ENCODE results near the gene MSI2. TPM values are rescaled to one million over a fixed set of nuclear protein-coding genes. Genes with fewer than 3 reads are reported as not detected.
A peak's percentile ranks its signal among the peaks of the same experiment; 100 is the strongest.

Gene MSI2
- total and polyA plus RNA-seq, 2 donors: 25.3 to 52.5 TPM

DNA sequence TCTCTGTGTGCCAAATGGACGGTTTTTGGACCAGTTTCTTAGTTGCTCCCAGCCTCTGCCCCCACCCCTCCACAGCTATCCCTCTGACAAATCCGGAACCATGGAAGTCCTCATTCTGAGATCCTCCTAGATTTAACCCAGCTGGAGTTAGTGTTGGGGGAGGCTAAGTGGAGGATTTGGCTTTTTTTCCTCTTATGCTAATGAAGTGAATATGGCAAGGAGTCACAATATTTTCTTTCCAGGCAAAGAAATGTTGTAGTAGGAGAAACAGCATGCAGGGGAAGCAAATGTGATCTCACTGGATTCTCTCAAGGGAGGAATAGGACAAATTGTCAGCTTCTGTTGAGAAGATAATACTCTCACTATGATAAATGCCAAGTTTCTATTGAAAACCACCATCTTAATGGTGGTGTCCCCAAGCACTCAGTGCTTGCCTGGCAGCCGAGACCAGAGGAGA is 159.5 kb downstream of the MSI2 start:
- Histone ChIP-seq H3K27ac (ENCODE audit: low read depth in 1 of 2, low read length in 1 of 2) (no peak overlapping the region), H3K4me1 (ENCODE audit: control insufficient read depth in 2 of 2, insufficient read depth in 2 of 2, low read length in 2 of 2) (peaks cover 0 to 15% of the 10 kb centered on the region in 2 donors), H3K27me3 (ENCODE audit: control insufficient read depth in 2 of 2, insufficient read depth in 1 of 2, low read length in 1 of 2) (no peaks in the 10 kb centered on the region), H3K4me3 (ENCODE audit: low read length in 2 of 2) (no peak overlapping the region), H3K9me3 (ENCODE audit: control insufficient read depth in 2 of 2, insufficient read depth in 1 of 2, low read length in 1 of 2) (peaks cover 0 to 4% of the 10 kb centered on the region in 2 donors), H3K36me3 (ENCODE audit: control insufficient read depth in 2 of 2, insufficient read depth in 2 of 2, low read length in 1 of 2) (peaks cover 4 to 30% of the 10 kb centered on the region in 2 donors)
- 93% methylated on average over 3 of the region's 3 CpGs for WGBS
- DNase-seq (ENCODE audit: low read depth in 6 of 9, low spot score in 9 of 9): no peak

DNA sequence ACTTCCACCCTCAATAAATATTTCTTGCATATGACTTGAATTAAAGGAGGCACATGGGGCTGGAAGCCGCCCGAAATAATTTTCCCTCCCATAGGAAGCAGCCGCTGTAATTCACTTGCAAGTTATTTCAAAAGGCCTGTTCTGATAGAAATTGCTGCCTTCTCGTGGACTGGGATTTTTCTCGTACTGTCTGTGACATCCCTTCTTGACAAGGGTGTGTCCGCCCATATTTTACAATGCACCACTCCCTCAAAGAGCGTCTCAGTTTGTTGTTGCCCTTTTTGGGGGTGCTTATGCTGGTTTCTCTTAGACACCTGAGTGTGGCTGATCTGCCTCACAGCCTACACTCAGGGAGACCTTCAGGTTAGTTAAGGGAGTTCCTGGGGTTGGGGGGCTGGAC is 160.0 kb downstream of the MSI2 start:
- Histone ChIP-seq H3K4me3 (ENCODE audit: low read length in 2 of 2) (no peak overlapping the region), H3K9me3 (ENCODE audit: control insufficient read depth in 2 of 2, insufficient read depth in 1 of 2, low read length in 1 of 2) (peaks cover 0 to 4% of the 10 kb centered on the region in 2 donors), H3K27ac (ENCODE audit: low read depth in 1 of 2, low read length in 1 of 2) (no peak overlapping the region), H3K4me1 (ENCODE audit: control insufficient read depth in 2 of 2, insufficient read depth in 2 of 2, low read length in 2 of 2) (peaks cover 2 to 20% of the 10 kb centered on the region in 2 donors), H3K36me3 (ENCODE audit: control insufficient read depth in 2 of 2, insufficient read depth in 2 of 2, low read length in 1 of 2) (peaks cover 4 to 31% of the 10 kb centered on the region in 2 donors), H3K27me3 (ENCODE audit: control insufficient read depth in 2 of 2, insufficient read depth in 1 of 2, low read length in 1 of 2) (no peaks in the 10 kb centered on the region)
- 96% methylated on average over 7 of the region's 7 CpGs for WGBS
- no peak for DNase-seq (ENCODE audit: low read depth in 6 of 9, low spot score in 9 of 9)

DNA sequence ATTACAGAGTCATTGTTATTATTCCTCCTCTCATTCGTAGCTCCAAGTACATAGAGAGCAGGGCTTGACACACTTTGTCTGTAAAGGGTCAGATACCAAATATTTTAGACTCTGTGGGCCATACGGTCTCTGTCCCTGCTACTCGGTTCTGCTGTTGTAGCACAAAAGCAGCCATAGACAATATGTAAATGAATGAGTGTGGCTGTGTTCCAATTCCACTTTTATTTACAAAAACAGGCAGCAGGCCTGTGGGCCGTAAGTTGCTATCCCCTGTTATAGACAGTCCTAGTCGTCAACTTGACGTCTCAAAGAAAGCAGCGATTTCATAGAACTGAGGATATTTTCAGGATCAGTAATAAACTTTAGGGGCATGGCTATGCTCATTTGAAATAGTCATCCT is 161.6 kb downstream of the MSI2 start:
- no peaks in the 10 kb centered on the region for H3K27me3 ChIP-seq (ENCODE audit: control insufficient read depth in 2 of 2, insufficient read depth in 1 of 2, low read length in 1 of 2)
- peaks cover 0 to 4% of the 10 kb centered on the region in 2 donors for H3K9me3 ChIP-seq (ENCODE audit: control insufficient read depth in 2 of 2, insufficient read depth in 1 of 2, low read length in 1 of 2)
- H3K36me3 ChIP-seq (ENCODE audit: control insufficient read depth in 2 of 2, insufficient read depth in 2 of 2, low read length in 1 of 2): peaks cover 8 to 35% of the 10 kb centered on the region in 2 donors
- H3K4me1 ChIP-seq (ENCODE audit: control insufficient read depth in 2 of 2, insufficient read depth in 2 of 2, low read length in 2 of 2): peaks cover 5 to 24% of the 10 kb centered on the region in 2 donors
- WGBS: 95% methylated on average over 7 of the region's 7 CpGs
- DNase-seq (ENCODE audit: low read depth in 6 of 9, low spot score in 9 of 9): no peak
- no peak overlapping the region for H3K4me3 ChIP-seq (ENCODE audit: low read length in 2 of 2)
- H3K27ac ChIP-seq (ENCODE audit: low read depth in 1 of 2, low read length in 1 of 2): no peak overlapping the region

DNA sequence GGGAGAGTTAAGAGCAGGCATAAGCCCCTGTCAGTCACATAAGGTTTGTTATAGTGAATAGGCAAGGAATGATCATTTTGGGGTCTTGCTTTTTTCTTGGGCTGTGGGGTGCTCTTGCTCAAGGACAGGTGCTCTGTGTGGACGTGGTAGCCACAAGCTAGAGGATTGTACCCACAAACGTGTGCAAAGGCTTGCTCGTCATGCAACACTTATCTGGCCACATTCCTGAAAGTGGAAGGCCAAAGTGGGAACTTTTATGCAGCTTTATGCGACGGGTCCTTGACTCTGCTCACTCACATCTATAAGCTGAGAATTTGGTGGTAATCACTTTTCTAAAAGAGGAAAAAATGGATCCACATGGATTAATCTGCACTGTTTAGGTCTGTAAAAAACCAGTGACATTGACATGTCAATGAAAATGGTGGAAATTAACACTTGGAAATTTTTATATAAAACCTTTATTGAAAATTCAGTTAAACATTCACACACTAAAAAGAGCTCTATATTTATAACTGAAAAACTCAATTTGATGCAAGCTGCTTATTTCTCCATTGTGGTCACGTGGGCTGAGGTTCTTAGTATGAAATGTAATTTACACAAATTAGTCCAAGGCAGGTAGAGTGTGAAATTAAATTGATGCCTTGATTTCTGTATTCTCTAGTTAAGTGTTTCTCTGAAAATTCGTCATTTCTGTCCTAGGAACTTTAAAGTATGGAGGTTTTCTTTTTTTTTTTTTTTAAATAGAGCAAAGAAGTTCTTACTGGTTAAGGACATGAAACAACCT is 162.3 kb downstream of the MSI2 start:
- Histone ChIP-seq H3K27me3 (ENCODE audit: control insufficient read depth in 2 of 2, insufficient read depth in 1 of 2, low read length in 1 of 2) (no peaks in the 10 kb centered on the region), H3K9me3 (ENCODE audit: control insufficient read depth in 2 of 2, insufficient read depth in 1 of 2, low read length in 1 of 2) (peaks cover 0 to 4% of the 10 kb centered on the region in 2 donors), H3K4me3 (ENCODE audit: low read length in 2 of 2) (no peak overlapping the region), H3K36me3 (ENCODE audit: control insufficient read depth in 2 of 2, insufficient read depth in 2 of 2, low read length in 1 of 2) (peaks cover 8 to 35% of the 10 kb centered on the region in 2 donors), H3K4me1 (ENCODE audit: control insufficient read depth in 2 of 2, insufficient read depth in 2 of 2, low read length in 2 of 2) (peaks cover 10 to 29% of the 10 kb centered on the region in 2 donors), H3K27ac (ENCODE audit: low read depth in 1 of 2, low read length in 1 of 2) (no peak overlapping the region)
- no peak for DNase-seq (ENCODE audit: low read depth in 6 of 9, low spot score in 9 of 9)
- 62% methylated on average over 7 of the region's 7 CpGs for WGBS

DNA sequence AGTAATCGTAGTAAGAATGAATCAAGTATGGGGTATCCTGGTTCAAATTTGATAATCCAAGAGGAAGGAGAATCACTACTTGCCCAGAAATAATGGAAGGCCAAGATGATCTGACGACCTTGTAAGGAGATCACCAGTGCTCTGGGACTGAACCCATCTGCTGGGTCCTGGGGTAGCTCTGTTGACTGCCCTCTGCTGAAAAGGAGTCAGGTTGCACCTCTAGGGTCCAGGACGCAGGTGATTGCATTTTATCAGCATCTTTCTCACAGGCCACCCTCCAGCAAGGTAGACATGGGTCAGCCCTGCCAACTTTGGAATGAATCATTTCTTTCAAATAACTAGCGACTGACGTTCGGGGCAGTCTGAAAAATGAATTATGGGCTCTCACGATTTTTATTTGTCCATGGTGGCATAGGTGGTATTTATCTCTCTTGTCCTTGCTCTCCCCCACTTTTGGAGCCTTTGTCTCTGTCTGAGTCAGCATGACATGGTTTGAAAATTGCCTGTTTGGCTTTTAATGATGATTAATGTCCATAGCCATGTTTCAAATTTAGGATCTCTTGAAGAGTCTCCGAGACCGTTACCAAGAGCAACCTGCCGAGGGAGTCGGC is 163.7 kb downstream of the MSI2 start:
- Histone ChIP-seq H3K9me3 (ENCODE audit: control insufficient read depth in 2 of 2, insufficient read depth in 1 of 2, low read length in 1 of 2) (peaks cover 0 to 4% of the 10 kb centered on the region in 2 donors), H3K27ac (ENCODE audit: low read depth in 1 of 2, low read length in 1 of 2) (no peak overlapping the region), H3K36me3 (ENCODE audit: control insufficient read depth in 2 of 2, insufficient read depth in 2 of 2, low read length in 1 of 2) (peaks cover 13 to 42% of the 10 kb centered on the region in 2 donors), H3K27me3 (ENCODE audit: control insufficient read depth in 2 of 2, insufficient read depth in 1 of 2, low read length in 1 of 2) (no peaks in the 10 kb centered on the region), H3K4me1 (ENCODE audit: control insufficient read depth in 2 of 2, insufficient read depth in 2 of 2, low read length in 2 of 2) (peaks cover 18 to 38% of the 10 kb centered on the region in 2 donors), H3K4me3 (ENCODE audit: low read length in 2 of 2) (no peak overlapping the region)
- DNase-seq (ENCODE audit: low read depth in 6 of 9, low spot score in 9 of 9): no peak
- 96% methylated on average over 11 of the region's 11 CpGs for WGBS

DNA sequence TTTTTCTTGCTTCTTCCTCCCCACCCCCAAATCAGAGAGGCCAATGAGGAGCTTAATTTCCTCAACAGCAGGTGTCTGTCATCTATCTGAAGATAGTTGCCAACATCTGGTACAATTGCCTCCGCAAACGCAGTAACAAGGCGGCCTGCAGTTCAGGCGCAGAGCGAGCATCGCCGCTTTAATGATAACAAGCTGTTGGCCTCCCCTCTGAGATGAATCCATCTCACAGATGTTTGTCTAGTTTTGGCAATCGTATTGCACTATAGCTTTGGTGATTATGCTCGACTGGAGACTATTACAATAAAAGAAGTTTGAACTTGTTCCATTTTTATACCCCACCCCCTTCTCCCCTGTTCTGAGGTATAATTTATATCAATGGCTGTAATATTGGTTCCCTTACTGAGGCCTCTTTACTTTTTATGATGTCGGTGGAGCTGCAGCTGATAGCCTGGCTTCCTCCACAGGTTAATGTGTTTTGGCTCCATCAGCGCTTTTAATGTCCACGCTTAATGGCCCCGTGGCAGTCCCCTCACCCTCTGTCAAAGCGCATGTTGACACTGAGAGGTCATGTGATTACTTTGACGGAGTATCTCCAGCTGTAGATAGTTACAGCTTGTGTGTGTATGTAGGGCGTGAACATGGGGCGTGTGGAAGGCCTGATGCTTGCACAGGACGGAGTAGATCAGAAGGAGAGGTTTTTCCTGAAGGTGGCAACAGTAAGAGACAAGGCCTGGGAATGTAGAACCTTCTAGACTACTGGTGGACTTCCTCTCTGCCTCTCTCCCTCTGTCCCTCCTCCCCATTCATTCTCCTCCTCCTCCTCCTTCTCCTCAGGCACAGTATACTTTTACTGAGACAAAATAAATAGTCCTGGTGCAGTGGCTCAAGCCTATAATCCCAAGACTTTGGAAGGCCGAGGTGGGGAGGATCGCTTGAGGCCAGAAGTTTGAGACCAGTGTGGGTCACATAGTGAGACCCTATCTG is 164.7 kb downstream of the MSI2 start:
- Histone ChIP-seq H3K4me1 (ENCODE audit: control insufficient read depth in 2 of 2, insufficient read depth in 2 of 2, low read length in 2 of 2) (peaks cover 23 to 45% of the 10 kb centered on the region in 2 donors), H3K27me3 (ENCODE audit: control insufficient read depth in 2 of 2, insufficient read depth in 1 of 2, low read length in 1 of 2) (no peaks in the 10 kb centered on the region), H3K27ac (ENCODE audit: low read depth in 1 of 2, low read length in 1 of 2) (peak overlapping the region in 1 of 2 donors; percentile 70), H3K4me3 (ENCODE audit: low read length in 2 of 2) (no peak overlapping the region), H3K9me3 (ENCODE audit: control insufficient read depth in 2 of 2, insufficient read depth in 1 of 2, low read length in 1 of 2) (peaks cover 0 to 4% of the 10 kb centered on the region in 2 donors), H3K36me3 (ENCODE audit: control insufficient read depth in 2 of 2, insufficient read depth in 2 of 2, low read length in 1 of 2) (peaks cover 13 to 37% of the 10 kb centered on the region in 2 donors)
- 87% methylated on average over 20 of the region's 20 CpGs for WGBS
- no peak for DNase-seq (ENCODE audit: low read depth in 6 of 9, low spot score in 9 of 9)

DNA sequence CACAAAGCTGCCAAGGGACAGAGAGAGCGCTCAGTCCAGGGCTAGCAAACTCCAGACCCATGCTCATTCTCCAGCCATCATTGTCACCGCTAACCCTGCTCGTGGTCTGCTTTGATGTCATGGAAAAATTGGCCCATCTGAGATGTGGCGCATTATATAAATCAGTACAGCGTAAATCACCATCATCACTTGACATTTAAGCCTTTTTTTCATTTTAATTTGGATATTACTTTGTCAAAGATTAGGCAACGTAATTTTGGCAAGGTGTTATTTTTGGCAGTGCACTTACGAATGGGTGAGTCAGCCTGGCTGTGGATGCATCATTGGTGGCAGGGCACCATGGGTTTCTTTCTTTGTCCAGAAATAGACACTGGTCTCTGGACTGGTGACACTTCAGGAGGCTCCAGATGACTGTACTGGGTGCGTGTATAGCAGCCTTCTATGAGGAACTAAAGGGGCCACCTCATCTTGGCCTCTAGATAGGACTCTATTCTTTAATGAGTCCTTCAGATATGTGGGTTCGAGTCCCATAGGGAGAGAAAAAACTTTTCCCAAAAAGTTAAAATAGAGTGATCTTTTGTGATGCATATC is 166.3 kb downstream of the MSI2 start:
- H3K9me3 ChIP-seq (ENCODE audit: control insufficient read depth in 2 of 2, insufficient read depth in 1 of 2, low read length in 1 of 2): no peaks in the 10 kb centered on the region
- H3K27me3 ChIP-seq (ENCODE audit: control insufficient read depth in 2 of 2, insufficient read depth in 1 of 2, low read length in 1 of 2): no peaks in the 10 kb centered on the region
- peaks cover 13 to 24% of the 10 kb centered on the region in 2 donors for H3K36me3 ChIP-seq (ENCODE audit: control insufficient read depth in 2 of 2, insufficient read depth in 2 of 2, low read length in 1 of 2)
- H3K27ac ChIP-seq (ENCODE audit: low read depth in 1 of 2, low read length in 1 of 2): no peak overlapping the region
- no peak overlapping the region for H3K4me3 ChIP-seq (ENCODE audit: low read length in 2 of 2)
- 94% methylated on average over 9 of the region's 9 CpGs for WGBS
- peaks cover 34 to 52% of the 10 kb centered on the region in 2 donors for H3K4me1 ChIP-seq (ENCODE audit: control insufficient read depth in 2 of 2, insufficient read depth in 2 of 2, low read length in 2 of 2)
- no peak for DNase-seq (ENCODE audit: low read depth in 6 of 9, low spot score in 9 of 9)

DNA sequence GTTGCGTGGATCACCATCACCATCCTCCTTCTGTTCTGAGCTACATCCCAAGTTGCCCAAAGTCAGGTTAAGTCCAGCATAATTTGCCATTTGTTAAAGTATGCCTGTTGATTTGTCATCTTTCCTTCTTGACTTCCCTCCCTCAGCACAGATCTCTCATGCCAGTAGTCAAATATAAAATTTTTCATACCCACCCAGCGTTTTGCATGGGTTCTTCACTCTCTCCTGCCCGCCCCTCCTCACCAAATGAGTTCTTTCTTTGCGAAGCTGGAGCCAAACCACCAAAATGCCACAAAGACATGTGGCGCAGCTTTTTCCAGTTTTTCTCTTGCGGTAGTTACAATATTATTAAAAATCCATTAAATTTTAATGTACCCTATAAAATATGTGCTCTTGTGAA is 167.2 kb downstream of the MSI2 start:
- Histone ChIP-seq H3K27ac (ENCODE audit: low read depth in 1 of 2, low read length in 1 of 2) (no peak overlapping the region), H3K36me3 (ENCODE audit: control insufficient read depth in 2 of 2, insufficient read depth in 2 of 2, low read length in 1 of 2) (peaks cover 13 to 19% of the 10 kb centered on the region in 2 donors), H3K4me1 (ENCODE audit: control insufficient read depth in 2 of 2, insufficient read depth in 2 of 2, low read length in 2 of 2) (peaks cover 40 to 57% of the 10 kb centered on the region in 2 donors), H3K9me3 (ENCODE audit: control insufficient read depth in 2 of 2, insufficient read depth in 1 of 2, low read length in 1 of 2) (no peaks in the 10 kb centered on the region), H3K4me3 (ENCODE audit: low read length in 2 of 2) (no peak overlapping the region), H3K27me3 (ENCODE audit: control insufficient read depth in 2 of 2, insufficient read depth in 1 of 2, low read length in 1 of 2) (no peaks in the 10 kb centered on the region)
- WGBS: 28% methylated on average over 6 of the region's 6 CpGs
- no peak for DNase-seq (ENCODE audit: low read depth in 6 of 9, low spot score in 9 of 9)
